ENCODE measurements around the gene SPEN. TPM values are rescaled to one million over a fixed set of nuclear protein-coding genes. Genes with fewer than 3 reads are reported as not detected.

Gene SPEN
- total and polyA plus RNA-seq, 2 of the 13 experiments (the other 11 are each of a cell fraction or from before 2014, with no cell fraction given): 4.8 to 14.0 TPM

- TF ChIP-seq ELF1 (CRISPR knock-in tag; IDR thresholded peaks at IDR 0.05) (peak; percentile 54; the same call in 1 of the 2 replicates), NFKBIZ (CRISPR knock-in tag; IDR thresholded peaks at IDR 0.05) (peak; percentile 56; the same call in 1 of the 2 replicates), NCOA1 (CRISPR knock-in tag; IDR thresholded peaks at IDR 0.05) (no peak), SMAD1 (CRISPR knock-in tag; IDR thresholded peaks at IDR 0.05; ENCODE audit: borderline replicate concordance, low read depth) (no peak), BCLAF1 (IDR thresholded peaks at IDR 0.05) (no peak), NR2F1 (CRISPR knock-in tag; IDR thresholded peaks at IDR 0.05) (peak in 1 of 2 experiments; percentile 79), KDM1A (CRISPR knock-in tag; IDR thresholded peaks at IDR 0.05) (peak; percentile 77), ZBTB10 (CRISPR knock-in tag; IDR thresholded peaks at IDR 0.05; ENCODE audit: borderline replicate concordance) (no peak), ZNF563 (CRISPR knock-in tag; IDR thresholded peaks at IDR 0.05) (peak; percentile 83), ZUFSP (CRISPR knock-in tag; IDR thresholded peaks at IDR 0.05; ENCODE audit: borderline replicate concordance) (no peak), CBFB (CRISPR knock-in tag; IDR thresholded peaks at IDR 0.05) (no peak; the same call in 1 of the 2 replicates), TOPORS (CRISPR knock-in tag; IDR thresholded peaks at IDR 0.05) (no peak), ZFP36L2 (CRISPR knock-in tag; IDR thresholded peaks at IDR 0.05) (no peak), NR1H2 (CRISPR knock-in tag; IDR thresholded peaks at IDR 0.05; ENCODE audit: borderline replicate concordance, low read depth) (no peak), ZSCAN9 (CRISPR knock-in tag; IDR thresholded peaks at IDR 0.05; ENCODE audit: borderline replicate concordance) (no peak), ZNF251 (CRISPR knock-in tag; IDR thresholded peaks at IDR 0.05) (no peak), SATB2 (CRISPR knock-in tag; IDR thresholded peaks at IDR 0.05) (no peak), GMEB2 (CRISPR knock-in tag; IDR thresholded peaks at IDR 0.05; ENCODE audit: low read depth) (no peak), ZNF264 (CRISPR knock-in tag; IDR thresholded peaks at IDR 0.05) (peak; percentile 76; the same call in 1 of the 2 replicates), ZNF367 (CRISPR knock-in tag; IDR thresholded peaks at IDR 0.05; ENCODE audit: borderline replicate concordance) (no peak), MED8 (CRISPR knock-in tag; IDR thresholded peaks at IDR 0.05; ENCODE audit: insufficient replicate concordance) (peak; percentile 27)
Measured at GRCh38 chr1:15799928-15800835, 47.3 kb upstream of the SPEN start (continued).
